Liver (tissue), 9 donors: Measurements from ENCODE around the gene VSIG10L. TPM values are rescaled to one million over a fixed set of nuclear protein-coding genes. Genes with fewer than 3 reads are reported as not detected.

Experiments
- DNase-seq: peaks from one replicate; pipeline ENCODE4 v3.0.0-alpha.2; 2017; ENCODE audit warnings: low spot score
- H3K27ac ChIP-seq, 2 donors: one replicate each; pipeline ENCODE4 v1.7.0; 2013; ENCODE audit warnings: inconsistent platforms in 2 of 2, low read length in 2 of 2, control low read depth in 1 of 2, low read depth in 1 of 2, mild to moderate bottlenecking in 1 of 2
- H3K27me3 ChIP-seq, 4 donors: one replicate each; pipeline versions ENCODE4 v1.6.1 to v1.7.0; 2013; ENCODE audit warnings: low read length in 3 of 4, inconsistent platforms in 1 of 4, mild to moderate bottlenecking in 1 of 4, moderate library complexity in 1 of 4; ENCODE audit not compliant: control insufficient read depth in 4 of 4, insufficient read depth in 4 of 4
- H3K36me3 ChIP-seq, 4 donors: one replicate each; pipeline versions ENCODE4 v1.6.1 to v1.7.0; 2013; ENCODE audit warnings: low read length in 3 of 4, mild to moderate bottlenecking in 3 of 4, low read depth in 1 of 4, moderate library complexity in 1 of 4; ENCODE audit not compliant: control insufficient read depth in 4 of 4, insufficient read depth in 3 of 4
- H3K4me1 ChIP-seq, 4 donors: one replicate each; pipeline versions ENCODE4 v1.6.1 to v1.7.0; 2013; ENCODE audit warnings: low read length in 3 of 4, mild to moderate bottlenecking in 3 of 4, moderate library complexity in 1 of 4; ENCODE audit not compliant: control insufficient read depth in 4 of 4, insufficient read depth in 4 of 4
- H3K4me3 ChIP-seq, 3 donors: one replicate each; pipeline versions ENCODE4 v1.6.1 to v1.7.0; 2013; ENCODE audit warnings: low read length in 3 of 3, control low read depth in 1 of 3, low read depth in 1 of 3, mild to moderate bottlenecking in 1 of 3
- H3K9ac ChIP-seq, 2 donors: one replicate each; pipeline ENCODE4 v1.7.0; 2013; ENCODE audit warnings: low read length in 2 of 2, mild to moderate bottlenecking in 2 of 2, moderate library complexity in 2 of 2, control low read depth in 1 of 2, low read depth in 1 of 2
- H3K9me3 ChIP-seq, 4 donors: one replicate each; pipeline versions ENCODE4 v1.6.1 to v1.7.0; 2013; ENCODE audit warnings: low read length in 3 of 4; ENCODE audit not compliant: control insufficient read depth in 4 of 4
- CTCF ChIP-seq: fragments of 150-350 bp; IDR thresholded peaks from 2 replicates; pipeline ENCODE4 v1.5.1; 2017; ENCODE audit warnings: improper control_type of control experiment, low read depth, low read length; ENCODE audit not compliant: missing input control
- EGR1 ChIP-seq, 2 donors: IDR thresholded peaks; 2 replicates each; pipeline ENCODE4 v1.6.1; 2016 to 2018; ENCODE audit warnings: antibody characterized with exemption in 2 of 2, low read depth in 2 of 2
- FOXA1 ChIP-seq: IDR thresholded peaks from 2 replicates; pipeline ENCODE4 v1.6.1; 2016; ENCODE audit warnings: antibody characterized with exemption
- FOXA2 ChIP-seq: IDR thresholded peaks from 2 replicates; pipeline ENCODE4 v1.6.1; 2016; ENCODE audit warnings: antibody characterized with exemption
- GABPA ChIP-seq, 2 donors: IDR thresholded peaks in 1 of 2; conservative IDR thresholded peaks in 1 of 2; 2 replicates each; pipeline ENCODE4 v1.6.1; 2016; ENCODE audit warnings: antibody characterized with exemption in 2 of 2, mild to moderate bottlenecking in 1 of 2, moderate library complexity in 1 of 2
- HNF4G ChIP-seq: IDR thresholded peaks from 2 replicates; pipeline ENCODE4 v1.6.1; 2016; ENCODE audit warnings: antibody characterized with exemption
- JUND ChIP-seq, 2 donors: IDR thresholded peaks; 2 replicates each; pipeline ENCODE4 v1.6.1; 2016; ENCODE audit warnings: antibody characterized with exemption in 2 of 2
- MAX ChIP-seq: IDR thresholded peaks from 2 replicates; pipeline ENCODE4 v1.6.1; 2016; ENCODE audit warnings: antibody characterized with exemption
- NR2F2 ChIP-seq: IDR thresholded peaks from 2 replicates; pipeline ENCODE4 v1.6.1; 2016; ENCODE audit warnings: antibody characterized with exemption
- RAD21 ChIP-seq, 2 donors: IDR thresholded peaks; 2 replicates each; pipeline ENCODE4 v1.6.1; 2016; ENCODE audit warnings: antibody characterized with exemption in 2 of 2, mild to moderate bottlenecking in 2 of 2
- RXRA ChIP-seq, 2 donors: IDR thresholded peaks; 2 replicates each; pipeline ENCODE4 v1.6.1; 2017 to 2018; ENCODE audit warnings: antibody characterized with exemption in 2 of 2, mild to moderate bottlenecking in 1 of 2
- SP1 ChIP-seq: IDR thresholded peaks from 2 replicates; pipeline ENCODE4 v1.6.1; 2018; ENCODE audit warnings: antibody characterized with exemption, mild to moderate bottlenecking
- TAF1 ChIP-seq: conservative IDR thresholded peaks from 2 replicates; pipeline ENCODE4 v1.6.1; 2016; ENCODE audit warnings: antibody characterized with exemption, mild to moderate bottlenecking
- YY1 ChIP-seq: IDR thresholded peaks from 2 replicates; pipeline ENCODE4 v1.6.1; 2016; ENCODE audit warnings: antibody characterized with exemption, mild to moderate bottlenecking
- WGBS: extraction: QIAGEN DNeasy Blood & Tissue Kit; methylation state at CpG from one replicate; pipeline ENCODE4 v1.1.7; 2013; 5-methylcytosine and 5-hydroxymethylcytosine counted together
- polyA plus RNA-seq, 2 donors: library from polyadenylated mRNA; stranded (reverse) in 1 of 2; unstranded in 1 of 2; fragments of 200-250 nt in 1 of 2; fragments of >200 nt in 1 of 2; fragmentation: Nextera tagmentation in 1 of 2; extraction: Ambion mirVana in 1 of 2; gene quantifications; one replicate each; pipeline versions ENCODE4 v1.2.1 to v1.2.3, GENCODE V29; 2013 to 2015
- total RNA-seq, 2 donors: library from RNA; depleted of rRNA; stranded (reverse); fragments of >200 nt; gene quantifications; one replicate each; pipeline ENCODE4 v1.2.3, GENCODE V29; 2014
- TF ChIP-seq, protein P1 (sequence below): IDR thresholded peaks from 2 replicates; pipeline ENCODE4 v1.6.1; 2016; ENCODE audit warnings: antibody characterized with exemption
- TF ChIP-seq, protein P2 (sequence below): IDR thresholded peaks from 2 replicates; pipeline ENCODE4 v1.6.1; 2016; ENCODE audit warnings: antibody characterized with exemption
- TF ChIP-seq, protein P3 (sequence below): IDR thresholded peaks from 2 replicates; pipeline ENCODE4 v1.6.1; 2016; ENCODE audit warnings: antibody characterized with exemption, mild to moderate bottlenecking
- donor health status: healthy.
- donor health status: healthy.
- donor health status: healthy.
- donor health status: healthy.
- donor health status: healthy.

VSIG10L gene
- total and polyA plus RNA-seq, 4 donors, result 0.60 to 1.8 (median 0.83) TPM

- Histone ChIP-seq H3K4me3 (peak overlapping the region; percentile 60 to 78 (median 66)), H3K27me3 (no peaks in the 10 kb centered on the region), H3K9me3 (no peaks in the 10 kb centered on the region), H3K9ac (no peak overlapping the region), H3K27ac (peak overlapping the region; percentile 3 to 52), H3K4me1 (peaks cover 7 to 17% (median 13%) of the 10 kb centered on the region in 4 donors), H3K36me3 (no peaks in the 10 kb centered on the region)
- TF ChIP-seq RAD21 (IDR thresholded peaks at IDR 0.05) (peak; percentile 86 to 90), FOXA2 (no peak), HNF4G (no peak), CTCF (peak; percentile 70), EGR1 (IDR thresholded peaks at IDR 0.05; ENCODE audit: low read depth in 2 of 2) (no peak), RXRA (IDR thresholded peaks at IDR 0.05) (no peak), YY1 (peak; percentile 26), MAX (no peak), FOXA1 (no peak), SP1 (no peak), NR2F2 (no peak), GABPA (IDR thresholded peaks at IDR 0.05 in 1 of 2, conservative IDR thresholded peaks at IDR 0.05 in 1 of 2) (no peak), TAF1 (no peak), JUND (IDR thresholded peaks at IDR 0.05) (no peak)
- TF ChIP-seq, protein P1, sequence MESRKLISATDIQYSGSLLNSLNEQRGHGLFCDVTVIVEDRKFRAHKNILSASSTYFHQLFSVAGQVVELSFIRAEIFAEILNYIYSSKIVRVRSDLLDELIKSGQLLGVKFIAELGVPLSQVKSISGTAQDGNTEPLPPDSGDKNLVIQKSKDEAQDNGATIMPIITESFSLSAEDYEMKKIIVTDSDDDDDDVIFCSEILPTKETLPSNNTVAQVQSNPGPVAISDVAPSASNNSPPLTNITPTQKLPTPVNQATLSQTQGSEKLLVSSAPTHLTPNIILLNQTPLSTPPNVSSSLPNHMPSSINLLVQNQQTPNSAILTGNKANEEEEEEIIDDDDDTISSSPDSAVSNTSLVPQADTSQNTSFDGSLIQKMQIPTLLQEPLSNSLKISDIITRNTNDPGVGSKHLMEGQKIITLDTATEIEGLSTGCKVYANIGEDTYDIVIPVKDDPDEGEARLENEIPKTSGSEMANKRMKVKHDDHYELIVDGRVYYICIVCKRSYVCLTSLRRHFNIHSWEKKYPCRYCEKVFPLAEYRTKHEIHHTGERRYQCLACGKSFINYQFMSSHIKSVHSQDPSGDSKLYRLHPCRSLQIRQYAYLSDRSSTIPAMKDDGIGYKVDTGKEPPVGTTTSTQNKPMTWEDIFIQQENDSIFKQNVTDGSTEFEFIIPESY, result no peak
- TF ChIP-seq, protein P2, sequence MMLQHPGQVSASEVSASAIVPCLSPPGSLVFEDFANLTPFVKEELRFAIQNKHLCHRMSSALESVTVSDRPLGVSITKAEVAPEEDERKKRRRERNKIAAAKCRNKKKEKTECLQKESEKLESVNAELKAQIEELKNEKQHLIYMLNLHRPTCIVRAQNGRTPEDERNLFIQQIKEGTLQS, result no peak
- TF ChIP-seq, protein P3, sequence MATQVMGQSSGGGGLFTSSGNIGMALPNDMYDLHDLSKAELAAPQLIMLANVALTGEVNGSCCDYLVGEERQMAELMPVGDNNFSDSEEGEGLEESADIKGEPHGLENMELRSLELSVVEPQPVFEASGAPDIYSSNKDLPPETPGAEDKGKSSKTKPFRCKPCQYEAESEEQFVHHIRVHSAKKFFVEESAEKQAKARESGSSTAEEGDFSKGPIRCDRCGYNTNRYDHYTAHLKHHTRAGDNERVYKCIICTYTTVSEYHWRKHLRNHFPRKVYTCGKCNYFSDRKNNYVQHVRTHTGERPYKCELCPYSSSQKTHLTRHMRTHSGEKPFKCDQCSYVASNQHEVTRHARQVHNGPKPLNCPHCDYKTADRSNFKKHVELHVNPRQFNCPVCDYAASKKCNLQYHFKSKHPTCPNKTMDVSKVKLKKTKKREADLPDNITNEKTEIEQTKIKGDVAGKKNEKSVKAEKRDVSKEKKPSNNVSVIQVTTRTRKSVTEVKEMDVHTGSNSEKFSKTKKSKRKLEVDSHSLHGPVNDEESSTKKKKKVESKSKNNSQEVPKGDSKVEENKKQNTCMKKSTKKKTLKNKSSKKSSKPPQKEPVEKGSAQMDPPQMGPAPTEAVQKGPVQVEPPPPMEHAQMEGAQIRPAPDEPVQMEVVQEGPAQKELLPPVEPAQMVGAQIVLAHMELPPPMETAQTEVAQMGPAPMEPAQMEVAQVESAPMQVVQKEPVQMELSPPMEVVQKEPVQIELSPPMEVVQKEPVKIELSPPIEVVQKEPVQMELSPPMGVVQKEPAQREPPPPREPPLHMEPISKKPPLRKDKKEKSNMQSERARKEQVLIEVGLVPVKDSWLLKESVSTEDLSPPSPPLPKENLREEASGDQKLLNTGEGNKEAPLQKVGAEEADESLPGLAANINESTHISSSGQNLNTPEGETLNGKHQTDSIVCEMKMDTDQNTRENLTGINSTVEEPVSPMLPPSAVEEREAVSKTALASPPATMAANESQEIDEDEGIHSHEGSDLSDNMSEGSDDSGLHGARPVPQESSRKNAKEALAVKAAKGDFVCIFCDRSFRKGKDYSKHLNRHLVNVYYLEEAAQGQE, result peak; percentile 29
- 5% methylated on average over 43 of the region's 43 CpGs for WGBS
- peak; percentile 84 for DNase-seq
Observed at GRCh38 chr19:51338563-51339312, 3.2 kb downstream of the VSIG10L start.
